ENCODE data around the gene NDE1. TPM values are rescaled to one million over a fixed set of nuclear protein-coding genes. Genes with fewer than 3 reads are reported as not detected.

NDE1 gene
- total RNA-seq, 1 donor from 2014 or later = 48.2 TPM

GRCh38 chr16:15699819-15700218, 49.8 kb downstream of the NDE1 start:
- no peak for TF ChIP-seq CTCF (IDR thresholded peaks at IDR 0.05; ENCODE audit: unreplicated experiment)
- Mint-ChIP-seq H3K9me3 (no peaks in the 10 kb centered on the region), H3K4me1 (no peaks in the 10 kb centered on the region), H3K4me3 (no peak overlapping the region), H3K27ac (no peak overlapping the region), H3K27me3 (ENCODE audit: low read depth) (no peaks in the 10 kb centered on the region), H3K36me3 (peaks cover 22% of the 10 kb centered on the region)
- no peak for DNase-seq (ENCODE audit: low spot score in 2 of 2, unreplicated experiment in 2 of 2)

GRCh38 chr16:15701367-15701766, 51.3 kb downstream of the NDE1 start:
- Mint-ChIP-seq H3K27me3 (ENCODE audit: low read depth) (no peaks in the 10 kb centered on the region), H3K4me3 (no peak overlapping the region), H3K9me3 (no peaks in the 10 kb centered on the region), H3K36me3 (peaks cover 20% of the 10 kb centered on the region), H3K4me1 (no peaks in the 10 kb centered on the region), H3K27ac (no peak overlapping the region)
- no peak for TF ChIP-seq CTCF (IDR thresholded peaks at IDR 0.05; ENCODE audit: unreplicated experiment)
- no peak for DNase-seq (ENCODE audit: low spot score in 2 of 2, unreplicated experiment in 2 of 2)

- TF ChIP-seq CTCF (IDR thresholded peaks at IDR 0.05; ENCODE audit: unreplicated experiment) = no peak
- no peak overlapping the region for H3K27ac Mint-ChIP-seq
- H3K4me3 Mint-ChIP-seq = no peak overlapping the region
These were observed 52.2 kb downstream of the NDE1 start for GRCh38 chr16:15701975-15702970.

GRCh38 chr16:15703029-15703736, 53.1 kb downstream of the NDE1 start:
- Mint-ChIP-seq H3K27ac (no peak overlapping the region), H3K27me3 (ENCODE audit: low read depth) (no peaks in the 10 kb centered on the region), H3K9me3 (no peaks in the 10 kb centered on the region), H3K36me3 (peaks cover 13% of the 10 kb centered on the region), H3K4me1 (no peaks in the 10 kb centered on the region), H3K4me3 (no peak overlapping the region)
- no peak for TF ChIP-seq CTCF (IDR thresholded peaks at IDR 0.05; ENCODE audit: unreplicated experiment)
- no peak for DNase-seq (ENCODE audit: low spot score in 2 of 2, unreplicated experiment in 2 of 2)

More at GRCh38 chr16:15701975-15702970, 52.2 kb downstream of the NDE1 start:
- Mint-ChIP-seq H3K27me3 (ENCODE audit: low read depth) (no peaks in the 10 kb centered on the region), H3K4me1 (no peaks in the 10 kb centered on the region), H3K9me3 (no peaks in the 10 kb centered on the region), H3K36me3 (peaks cover 14% of the 10 kb centered on the region)
- DNase-seq (ENCODE audit: low spot score in 2 of 2, unreplicated experiment in 2 of 2) = no peak

GRCh38 chr16:15704545-15704987, 54.5 kb downstream of the NDE1 start:
- Mint-ChIP-seq H3K27me3 (ENCODE audit: low read depth) (no peaks in the 10 kb centered on the region), H3K4me3 (no peak overlapping the region), H3K9me3 (no peaks in the 10 kb centered on the region), H3K36me3 (peaks cover 9% of the 10 kb centered on the region), H3K27ac (no peak overlapping the region), H3K4me1 (no peaks in the 10 kb centered on the region)
- peak; percentile 39 to 72 for DNase-seq (ENCODE audit: low spot score in 2 of 2, unreplicated experiment in 2 of 2)
- peak; percentile 71 for TF ChIP-seq CTCF (IDR thresholded peaks at IDR 0.05; ENCODE audit: unreplicated experiment)
